HL-60/S4 (cell line): ENCODE measurements around the gene NDFIP2.

Experiments used
- in situ Hi-C: fragments of 300-500 bp; cut with MboI; formaldehyde crosslinking; loops from 2 replicates; pipeline ENCODE4 v1.14.3; 2022; ENCODE audit warnings: low sequenced_read_pairs

NDFIP2 gene, protein sequence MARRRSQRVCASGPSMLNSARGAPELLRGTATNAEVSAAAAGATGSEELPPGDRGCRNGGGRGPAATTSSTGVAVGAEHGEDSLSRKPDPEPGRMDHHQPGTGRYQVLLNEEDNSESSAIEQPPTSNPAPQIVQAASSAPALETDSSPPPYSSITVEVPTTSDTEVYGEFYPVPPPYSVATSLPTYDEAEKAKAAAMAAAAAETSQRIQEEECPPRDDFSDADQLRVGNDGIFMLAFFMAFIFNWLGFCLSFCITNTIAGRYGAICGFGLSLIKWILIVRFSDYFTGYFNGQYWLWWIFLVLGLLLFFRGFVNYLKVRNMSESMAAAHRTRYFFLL

GRCh38 chr13:79480954-79481684 lies at the start of gene NDFIP2:
NDFIP2 (plus strand) TSS chr13:79481155; CDS start chr13:79481204, 49 bp downstream.
- in situ Hi-C loops, result no loop called here

DNA sequence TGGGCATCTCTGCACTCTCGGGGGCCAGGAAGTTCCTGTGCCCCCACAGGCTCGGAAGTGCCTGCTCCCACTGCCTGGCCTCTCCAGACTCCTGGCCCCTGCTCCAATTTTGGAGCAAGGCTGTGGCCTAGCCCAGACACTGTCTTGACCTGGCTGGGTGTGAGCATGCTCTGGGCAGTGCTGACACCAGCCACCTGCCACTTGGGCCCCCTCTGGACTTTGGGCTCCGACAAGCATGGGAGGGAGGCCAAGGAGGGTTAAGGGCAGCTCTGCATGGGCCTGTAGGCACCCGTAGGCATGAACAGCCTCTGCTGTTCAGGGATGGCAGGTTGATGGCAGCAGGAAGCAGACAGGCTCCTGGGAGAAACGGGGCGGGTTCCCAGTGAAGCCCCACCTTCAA lies 48.9 kb upstream of the NDFIP2 start:
- in situ Hi-C loops, result no loop called here

DNA sequence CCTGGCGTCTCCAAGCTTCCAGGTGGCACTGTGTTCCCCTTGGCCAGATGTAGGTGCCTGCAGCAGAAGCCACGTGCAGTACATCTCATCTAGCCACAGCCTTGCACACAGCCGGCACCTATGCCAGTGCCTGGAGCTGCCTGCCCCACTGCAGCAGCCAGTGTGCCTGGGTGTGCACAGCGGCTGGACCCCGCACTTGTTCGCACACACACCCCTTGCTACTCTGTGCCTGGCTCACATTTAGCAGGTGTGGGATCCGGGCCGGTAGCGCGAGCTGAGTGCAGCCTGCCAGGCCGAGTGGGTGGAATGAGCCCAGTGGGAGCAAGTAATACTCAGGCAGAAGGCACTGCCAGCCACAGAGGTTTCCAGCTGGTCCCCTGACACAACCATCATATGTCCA lies 48.0 kb upstream of the NDFIP2 start:
- in situ Hi-C loops, result no loop called here

GRCh38 chr13:79434556-79434955 lies 46.4 kb upstream of the NDFIP2 start:
- in situ Hi-C loops, result no loop called here

DNA sequence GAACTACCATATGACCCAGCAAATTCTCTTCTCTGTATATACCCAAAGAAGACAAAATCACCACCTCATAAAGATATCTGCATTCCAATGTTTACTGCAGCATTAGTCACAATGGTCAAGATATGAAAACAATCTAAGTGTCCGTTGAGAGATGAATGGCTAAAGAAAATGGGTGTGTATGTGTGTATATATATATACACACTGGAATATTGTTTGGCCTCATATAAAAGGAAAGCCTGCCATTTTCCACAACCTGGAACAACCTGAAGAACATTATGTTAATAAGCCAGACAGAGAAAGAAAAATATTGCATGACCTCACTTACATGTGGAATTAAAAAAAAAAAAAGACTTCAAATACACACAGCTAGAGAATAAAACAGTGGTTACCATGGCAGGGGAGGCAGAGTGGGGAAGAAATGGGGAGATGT lies 45.4 kb upstream of the NDFIP2 start:
- in situ Hi-C loops, result no loop called here

GRCh38 chr13:79439275-79439674 lies 41.7 kb upstream of the NDFIP2 start:
- in situ Hi-C loops, result no loop called here

- in situ Hi-C loops, result no loop called here
Observed at GRCh38 chr13:79440958-79441528, 39.9 kb upstream of the NDFIP2 start.

- in situ Hi-C loops, result no loop called here
Observed at GRCh38 chr13:79442221-79442620, 38.7 kb upstream of the NDFIP2 start.

- in situ Hi-C loops, result no loop called here
Observed at GRCh38 chr13:79442706-79443105, 38.2 kb upstream of the NDFIP2 start.

DNA sequence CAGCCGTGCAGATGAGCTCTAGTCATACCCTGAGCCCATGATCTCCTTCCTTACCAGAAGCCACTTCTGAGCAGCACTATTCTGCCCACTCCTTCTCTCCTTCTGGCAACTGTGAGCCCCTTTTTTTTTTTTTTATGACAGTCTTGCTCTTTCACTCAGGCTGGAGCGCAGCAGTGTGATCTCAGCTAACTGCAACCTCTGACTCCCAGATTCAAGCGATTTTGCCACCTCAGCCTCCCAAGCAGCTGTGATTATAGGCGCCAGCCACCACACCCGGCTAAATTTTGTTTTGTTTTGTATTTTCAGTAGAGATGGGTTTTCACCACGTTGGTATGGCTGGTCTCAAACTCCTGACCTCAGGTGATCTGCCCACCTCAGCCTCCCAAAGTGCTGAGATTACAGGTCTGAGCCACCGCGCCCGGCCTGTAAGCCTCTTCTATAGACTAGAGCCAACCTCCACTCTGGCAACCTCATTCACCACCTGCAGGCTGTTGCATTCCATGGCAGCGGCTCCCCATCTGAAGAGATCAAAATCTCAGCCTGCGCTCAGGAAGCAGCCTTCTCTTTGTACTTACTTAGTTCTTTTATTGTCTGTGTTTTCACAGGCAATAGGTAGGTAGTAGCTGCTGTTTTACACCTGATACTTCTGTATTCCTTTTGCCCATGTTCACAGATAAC lies 34.8 kb upstream of the NDFIP2 start:
- in situ Hi-C loops, result no loop called here

DNA sequence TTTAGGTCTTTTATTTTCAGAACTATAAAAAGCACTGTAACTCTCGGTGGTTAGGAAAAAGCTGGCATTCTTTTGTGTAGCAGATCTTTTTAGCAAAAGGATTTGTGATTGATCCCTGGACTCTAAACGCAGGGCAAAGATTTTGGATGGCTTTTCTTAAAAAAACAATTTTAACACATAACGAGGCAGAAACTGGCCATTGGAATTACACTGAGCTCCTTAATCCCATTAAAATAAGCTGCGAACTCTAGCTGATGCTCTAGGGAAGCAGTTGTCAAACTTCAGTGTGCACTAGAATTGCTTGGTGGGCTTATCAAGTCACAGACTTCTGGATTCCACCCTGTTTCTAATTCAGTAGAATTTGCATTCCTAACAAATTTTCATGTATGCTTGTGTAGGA lies 33.8 kb upstream of the NDFIP2 start:
- in situ Hi-C loops, result no loop called here

DNA sequence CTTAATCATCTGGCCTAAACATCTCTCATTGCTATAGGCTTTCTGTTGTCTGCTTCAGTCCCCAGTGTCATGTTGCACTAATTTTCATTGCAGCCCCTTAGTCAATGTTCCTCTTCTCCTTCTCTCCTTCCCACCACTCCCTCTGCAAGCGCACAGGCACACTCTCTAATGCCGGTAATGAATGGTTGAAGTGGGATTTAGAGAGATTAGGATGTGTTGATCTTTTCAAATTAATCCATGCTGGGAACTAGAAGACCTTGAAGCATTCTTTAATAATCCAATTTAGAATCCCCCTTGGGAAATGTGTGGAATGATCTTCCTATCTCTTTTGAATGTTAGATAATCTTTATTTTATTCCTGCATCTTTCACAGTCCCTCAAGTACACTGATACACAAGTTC lies 33.2 kb upstream of the NDFIP2 start:
- in situ Hi-C loops, result no loop called here

- in situ Hi-C loops, result no loop called here
Observed at GRCh38 chr13:79448413-79448812, 32.5 kb upstream of the NDFIP2 start.

DNA sequence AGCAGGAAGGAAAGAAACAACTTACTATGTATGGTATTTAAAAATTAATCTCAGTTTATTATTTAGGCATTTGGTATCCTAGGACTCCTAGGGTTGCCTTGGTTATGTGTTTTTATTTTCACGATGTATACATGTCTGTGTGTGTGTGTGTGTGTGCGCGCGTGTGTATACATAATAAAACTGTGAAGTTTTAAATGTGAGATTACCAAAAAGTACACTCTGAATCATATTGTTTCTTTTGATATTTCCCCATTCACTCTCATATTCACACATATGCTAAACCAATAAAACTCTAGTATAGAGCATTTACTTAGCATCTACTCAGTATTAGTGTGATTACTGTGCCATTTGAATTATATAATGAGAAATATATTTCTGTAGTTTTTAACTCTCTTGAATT lies 30.8 kb upstream of the NDFIP2 start:
- in situ Hi-C loops, result no loop called here

DNA sequence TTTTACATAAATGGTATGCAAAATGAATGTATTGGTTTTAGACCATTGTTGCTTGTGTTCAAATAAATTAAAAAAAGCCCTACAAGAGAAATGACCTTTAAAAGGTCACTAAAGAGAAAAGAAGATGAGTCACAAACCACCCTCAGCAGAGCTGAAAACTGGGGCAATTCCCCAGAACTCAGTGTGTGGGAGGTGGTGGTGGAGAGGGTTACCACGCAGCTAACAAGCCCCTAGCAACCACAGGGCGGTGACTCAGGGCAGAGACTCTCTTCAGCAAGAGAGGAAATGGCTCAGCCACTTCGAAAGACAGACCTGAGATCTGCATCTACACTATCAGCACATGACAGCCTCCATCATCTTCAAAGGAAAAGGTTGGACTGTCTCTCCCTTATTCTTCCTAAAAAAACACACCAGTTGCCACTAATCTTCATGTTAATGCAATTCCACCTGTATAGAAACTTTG lies 29.4 kb upstream of the NDFIP2 start:
- in situ Hi-C loops, result no loop called here

- in situ Hi-C loops, result no loop called here
Observed at GRCh38 chr13:79452239-79452913, 28.6 kb upstream of the NDFIP2 start.

DNA sequence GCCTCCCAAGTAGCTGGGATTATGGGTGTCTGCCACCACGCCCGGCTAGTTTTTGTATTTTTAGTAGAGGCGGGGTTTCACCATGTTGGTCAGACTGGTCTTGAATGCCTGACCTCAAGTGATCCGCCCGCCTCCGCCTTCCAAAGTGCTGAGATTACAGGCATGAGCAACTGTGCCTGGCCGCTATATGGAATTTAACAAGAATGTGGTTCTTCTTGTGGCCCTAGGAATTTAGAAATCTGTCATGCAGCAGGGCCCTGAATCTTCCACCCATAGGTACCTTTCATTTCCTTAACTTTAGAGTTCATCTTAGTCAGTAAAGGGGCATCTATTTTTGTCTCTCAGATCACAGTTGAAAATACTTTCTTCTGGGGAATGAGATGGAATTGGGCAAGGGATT lies 25.6 kb upstream of the NDFIP2 start:
- in situ Hi-C loops, result no loop called here

GRCh38 chr13:79456051-79456450 lies 24.9 kb upstream of the NDFIP2 start:
- in situ Hi-C loops, result no loop called here

- in situ Hi-C loops, result no loop called here
Observed at GRCh38 chr13:79456656-79457365, 24.1 kb upstream of the NDFIP2 start.

GRCh38 chr13:79457390-79457789 lies 23.6 kb upstream of the NDFIP2 start:
- in situ Hi-C loops, result no loop called here
